GM10847 (cell line): ENCODE results near the gene MAGEB3.

Source experiments
- POLR2A ChIP-seq: IDR thresholded peaks from 2 replicates; pipeline ENCODE4 v1.6.1; 2011; ENCODE audit not compliant: insufficient read length; ENCODE audit errors: extremely low read depth

The MAGEB3 gene, protein sequence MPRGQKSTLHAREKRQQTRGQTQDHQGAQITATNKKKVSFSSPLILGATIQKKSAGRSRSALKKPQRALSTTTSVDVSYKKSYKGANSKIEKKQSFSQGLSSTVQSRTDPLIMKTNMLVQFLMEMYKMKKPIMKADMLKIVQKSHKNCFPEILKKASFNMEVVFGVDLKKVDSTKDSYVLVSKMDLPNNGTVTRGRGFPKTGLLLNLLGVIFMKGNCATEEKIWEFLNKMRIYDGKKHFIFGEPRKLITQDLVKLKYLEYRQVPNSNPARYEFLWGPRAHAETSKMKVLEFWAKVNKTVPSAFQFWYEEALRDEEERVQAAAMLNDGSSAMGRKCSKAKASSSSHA

DNA sequence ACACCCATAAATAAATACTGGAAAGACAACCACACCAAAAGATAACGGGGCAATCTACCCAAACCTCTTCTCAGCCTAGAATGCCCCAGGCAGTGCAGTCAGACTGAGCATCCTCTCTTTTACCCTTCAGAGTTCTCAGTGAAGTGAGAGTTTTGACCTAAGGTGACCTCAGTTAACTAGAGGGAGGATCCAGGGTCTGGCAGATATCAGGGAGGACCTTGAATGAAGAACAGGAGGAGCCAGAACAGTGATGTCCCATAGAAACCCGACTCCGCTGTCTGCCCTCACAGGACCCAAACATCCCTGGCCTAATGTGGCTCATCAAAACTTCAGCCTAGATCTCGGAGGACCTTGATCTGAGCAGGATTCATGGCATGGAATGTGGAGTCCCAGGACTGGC is at the start of gene MAGEB3:
Gene MAGEB3, plus strand, starts transcription at position 263 of the 400 bp plus-strand sequence. CDS start 5,268 bp downstream, outside the sequence.
- no peak for TF ChIP-seq POLR2A

- no peak for TF ChIP-seq POLR2A
Observed at GRCh38 chrX:30181353-30181752, 49.1 kb upstream of the MAGEB3 start.

DNA sequence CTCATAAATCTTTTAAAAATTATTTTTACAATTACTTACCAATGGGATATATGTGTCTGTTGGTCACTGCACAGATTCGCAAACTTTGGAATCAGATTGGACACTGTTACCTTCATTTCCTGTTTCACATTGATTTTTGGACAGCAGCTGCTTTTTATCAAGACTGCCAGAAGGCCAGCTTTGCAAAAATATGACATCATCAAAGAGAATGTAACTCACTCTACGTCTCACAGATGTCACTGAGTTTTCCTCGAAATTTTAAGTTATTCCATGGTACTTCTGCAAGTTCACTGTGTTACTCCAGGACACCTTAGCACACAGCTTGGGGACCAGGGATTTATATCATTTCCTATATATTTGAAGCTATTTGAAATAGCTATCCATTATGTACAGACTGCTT is 46.9 kb upstream of the MAGEB3 start:
- TF ChIP-seq POLR2A, result no peak

GRCh38 chrX:30190426-30190825 is 40.0 kb upstream of the MAGEB3 start:
- no peak for TF ChIP-seq POLR2A

DNA sequence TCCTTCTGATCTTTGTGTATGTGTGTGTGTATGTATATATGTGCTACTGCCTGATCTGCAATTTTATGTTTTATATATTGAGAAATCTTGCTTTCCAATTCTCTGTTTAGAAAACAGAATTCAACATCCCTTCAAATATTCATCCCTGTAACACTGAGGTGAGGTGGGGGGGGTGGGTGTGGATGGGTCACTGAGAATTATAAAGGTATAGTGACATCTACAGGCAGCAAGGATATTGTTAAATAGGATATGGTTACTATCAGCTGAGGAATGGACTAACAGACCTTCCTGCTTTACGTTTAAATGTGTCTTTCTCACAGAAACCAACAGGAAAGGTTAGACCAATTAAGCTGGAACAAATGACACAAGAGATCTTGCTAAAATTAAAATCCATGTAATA is 34.1 kb upstream of the MAGEB3 start:
- TF ChIP-seq POLR2A, result no peak

- TF ChIP-seq POLR2A, result no peak
Observed at GRCh38 chrX:30212172-30212571, 18.3 kb upstream of the MAGEB3 start.

- no peak for TF ChIP-seq POLR2A
Observed at GRCh38 chrX:30215357-30215843, 15.1 kb upstream of the MAGEB3 start, which contains the start of gene MAGEB2. MAGEB2 (plus strand) TSS chrX:30215563; CDS start chrX:30218581, 3,018 bp downstream.

- TF ChIP-seq POLR2A, result no peak
Observed at GRCh38 chrX:30217465-30217864, 13.0 kb upstream of the MAGEB3 start.

DNA sequence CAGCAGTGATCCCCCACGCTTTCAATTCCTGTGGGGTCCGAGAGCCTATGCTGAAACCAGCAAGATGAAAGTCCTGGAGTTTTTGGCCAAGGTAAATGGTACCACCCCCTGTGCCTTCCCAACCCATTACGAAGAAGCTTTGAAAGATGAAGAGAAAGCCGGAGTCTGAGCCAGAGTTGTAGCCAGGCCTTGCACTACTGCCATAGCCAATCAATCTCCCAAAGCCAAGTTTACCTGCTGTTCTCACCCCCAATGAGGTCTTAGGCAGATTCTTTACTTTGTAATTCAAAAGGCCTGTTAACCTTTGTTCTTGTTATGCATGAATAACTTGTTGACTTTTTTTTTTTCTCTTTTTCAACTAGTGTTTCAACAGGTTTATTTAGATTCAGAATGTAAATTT is 11.1 kb upstream of the MAGEB3 start:
- no peak for TF ChIP-seq POLR2A

GRCh38 chrX:30220661-30221060 is 9.8 kb upstream of the MAGEB3 start:
- no peak for TF ChIP-seq POLR2A

DNA sequence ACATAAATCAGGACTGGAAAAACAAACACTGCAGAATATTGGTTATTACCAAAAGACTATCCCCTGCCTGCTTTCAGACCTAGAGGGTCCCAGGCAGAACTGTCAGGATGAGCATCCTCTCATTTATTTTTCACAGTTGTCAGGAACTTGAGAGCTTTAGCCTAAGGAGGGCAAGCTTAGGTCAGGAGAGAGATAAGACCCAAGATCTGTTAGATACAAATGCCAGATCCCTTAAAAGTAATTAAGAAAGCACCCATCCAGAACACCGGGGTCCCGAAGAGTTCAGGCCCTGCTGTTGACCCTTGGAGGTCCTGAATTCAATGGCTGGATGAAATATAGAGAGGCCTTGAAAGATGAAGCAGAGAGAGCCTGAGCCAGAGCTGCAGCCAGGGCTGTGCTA is 5.9 kb upstream of the MAGEB3 start:
- TF ChIP-seq POLR2A, result no peak

DNA sequence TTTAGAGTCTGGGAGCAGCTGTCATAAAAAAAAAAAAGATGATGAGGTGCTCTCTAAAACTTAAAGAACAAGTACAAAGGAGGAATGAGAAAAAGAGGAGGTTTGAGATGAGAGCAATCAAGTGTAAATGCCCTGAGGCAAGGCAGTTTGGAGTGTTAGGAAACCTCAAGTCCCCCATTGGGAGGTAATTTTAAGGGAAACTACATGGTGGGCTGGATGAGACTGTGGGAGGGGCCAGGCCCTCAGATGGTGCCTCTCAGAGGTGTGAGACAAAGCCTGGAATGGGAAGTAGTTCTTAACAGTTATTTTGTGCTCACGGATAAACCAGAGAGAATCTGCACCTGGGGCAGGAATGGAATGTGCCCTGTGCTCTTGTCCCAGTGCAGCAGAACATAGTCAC is 1.9 kb upstream of the MAGEB3 start:
- TF ChIP-seq POLR2A, result no peak

GRCh38 chrX:30241724-30242415 is 11.4 kb downstream of the MAGEB3 start, which contains the start of gene MAGEB4:
MAGEB4 (plus strand) TSS chrX:30242000; CDS start chrX:30242136, 136 bp downstream.
- TF ChIP-seq POLR2A, result no peak

DNA sequence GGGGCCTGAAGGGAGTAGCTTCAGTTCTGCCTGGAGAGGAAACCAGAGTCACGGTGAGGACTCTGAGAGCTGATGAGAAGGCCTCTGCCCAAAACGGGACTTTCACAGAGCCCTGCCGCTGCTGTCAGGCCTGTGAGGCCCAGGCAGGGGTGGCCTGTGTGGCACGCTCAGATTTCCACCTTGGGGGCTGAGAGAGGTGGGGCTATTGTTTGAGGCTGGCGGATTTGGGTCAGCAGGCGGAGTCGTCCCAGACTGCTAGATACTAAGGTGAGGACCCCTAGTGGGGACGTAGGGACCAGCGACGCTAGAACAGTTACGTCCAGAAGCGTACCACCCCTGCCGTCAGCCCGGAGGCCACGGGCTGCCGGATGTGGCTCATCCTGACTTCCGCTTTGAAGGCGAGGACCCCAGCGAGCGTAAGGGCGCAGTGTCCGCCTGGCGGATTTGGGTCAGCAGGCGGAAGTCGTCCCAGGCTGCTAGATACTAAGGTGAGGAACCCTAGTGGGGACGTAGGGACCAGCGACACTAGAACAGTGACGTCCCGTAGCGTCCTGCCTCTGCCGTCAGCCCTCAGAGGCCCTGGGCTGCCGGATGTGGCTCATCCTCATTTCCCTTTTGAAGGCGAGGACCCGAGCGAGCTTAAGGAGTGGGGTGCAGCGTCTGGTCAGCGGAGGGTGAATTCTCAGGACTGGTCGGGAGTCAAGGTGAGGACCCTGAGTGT is 16.5 kb downstream of the MAGEB3 start, which contains the start of gene MAGEB1:
Gene MAGEB1, plus strand, starts transcription at position 378 of the 721 bp plus-strand sequence. CDS start 3,348 bp downstream, outside the sequence.
- TF ChIP-seq POLR2A, result no peak

GRCh38 chrX:30248854-30249253 is 18.4 kb downstream of the MAGEB3 start:
- no peak for TF ChIP-seq POLR2A

DNA sequence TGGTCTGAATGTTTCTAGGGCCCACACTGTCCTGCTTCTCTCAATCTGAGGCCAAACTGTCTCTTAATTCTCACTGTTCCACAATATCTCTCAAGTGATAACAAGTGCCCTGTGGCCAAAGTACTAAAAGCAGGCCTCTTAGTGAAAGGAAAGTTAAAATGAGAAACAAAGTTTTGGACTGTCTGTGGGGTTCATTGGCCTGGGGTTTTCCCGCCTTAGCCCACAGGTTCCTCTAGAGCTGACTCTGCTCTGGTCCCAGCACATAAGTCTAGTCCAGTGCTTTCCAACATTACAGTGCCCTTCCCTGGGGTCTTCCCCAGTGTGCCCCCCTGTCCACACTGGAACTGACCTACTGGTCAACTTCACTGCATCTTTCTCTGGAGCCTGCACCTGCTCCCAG is 22.8 kb downstream of the MAGEB3 start:
- TF ChIP-seq POLR2A, result no peak

DNA sequence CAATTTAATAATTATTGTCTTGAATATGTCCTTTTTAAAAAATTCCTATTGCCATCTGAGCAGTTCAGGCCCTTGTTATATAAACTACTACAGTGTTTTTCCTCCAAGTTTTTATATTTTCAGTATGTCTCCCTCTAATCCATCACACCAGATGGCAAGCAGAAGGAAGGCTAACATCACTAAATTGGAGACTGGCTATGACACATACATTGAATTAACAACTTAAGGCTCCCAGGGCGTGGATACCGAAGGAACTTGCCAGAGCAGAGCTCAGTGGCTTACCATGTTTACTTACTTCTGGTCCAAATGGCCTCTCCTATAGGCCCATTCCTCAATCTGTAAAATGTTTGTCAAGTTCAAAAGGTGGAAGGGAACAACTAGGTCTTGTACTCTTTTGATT is 29.5 kb downstream of the MAGEB3 start:
- no peak for TF ChIP-seq POLR2A
